Ishikawa (cell line): Measurements from ENCODE around the gene GLUL.

Experiments used
- CEBPB ChIP-seq: IDR thresholded peaks from 2 replicates; pipeline ENCODE4 v1.6.1; 2012
- CREB1 ChIP-seq: IDR thresholded peaks from 2 replicates; pipeline ENCODE4 v1.6.1; 2012; ENCODE audit warnings: low read depth
- EGR1 ChIP-seq: IDR thresholded peaks from 2 replicates; pipeline ENCODE4 v1.6.1; 2012
- EP300 ChIP-seq: IDR thresholded peaks from 2 replicates; pipeline ENCODE4 v1.6.1; 2012; ENCODE audit warnings: borderline replicate concordance
- FOXM1 ChIP-seq: IDR thresholded peaks from 2 replicates; pipeline ENCODE4 v1.6.1; 2012; ENCODE audit warnings: low read depth, borderline replicate concordance
- MAX ChIP-seq: IDR thresholded peaks from 2 replicates; pipeline ENCODE4 v1.6.1; 2012
- RAD21 ChIP-seq: IDR thresholded peaks from 2 replicates; pipeline ENCODE4 v1.6.1; 2012; ENCODE audit warnings: low read depth
- TAF1 ChIP-seq: IDR thresholded peaks from 2 replicates; pipeline ENCODE4 v1.6.1; 2012; ENCODE audit warnings: low read depth, mild to moderate bottlenecking
- TEAD4 ChIP-seq: IDR thresholded peaks from 2 replicates; pipeline ENCODE4 v1.6.1; 2012
- YY1 ChIP-seq: IDR thresholded peaks from 2 replicates; pipeline ENCODE4 v1.6.1; 2012; ENCODE audit warnings: low read depth
- ZBTB7A ChIP-seq: IDR thresholded peaks from 2 replicates; pipeline ENCODE4 v1.6.1; 2012; ENCODE audit warnings: low read depth
- TF ChIP-seq, protein P1 (sequence below): IDR thresholded peaks from 2 replicates; pipeline ENCODE4 v1.6.1; 2012; ENCODE audit warnings: low read depth, mild to moderate bottlenecking
- TF ChIP-seq, protein P2 (sequence below): IDR thresholded peaks from 2 replicates; pipeline ENCODE4 v1.6.1; 2012

- TF ChIP-seq CREB1 = no peak
- TF ChIP-seq, protein P1, sequence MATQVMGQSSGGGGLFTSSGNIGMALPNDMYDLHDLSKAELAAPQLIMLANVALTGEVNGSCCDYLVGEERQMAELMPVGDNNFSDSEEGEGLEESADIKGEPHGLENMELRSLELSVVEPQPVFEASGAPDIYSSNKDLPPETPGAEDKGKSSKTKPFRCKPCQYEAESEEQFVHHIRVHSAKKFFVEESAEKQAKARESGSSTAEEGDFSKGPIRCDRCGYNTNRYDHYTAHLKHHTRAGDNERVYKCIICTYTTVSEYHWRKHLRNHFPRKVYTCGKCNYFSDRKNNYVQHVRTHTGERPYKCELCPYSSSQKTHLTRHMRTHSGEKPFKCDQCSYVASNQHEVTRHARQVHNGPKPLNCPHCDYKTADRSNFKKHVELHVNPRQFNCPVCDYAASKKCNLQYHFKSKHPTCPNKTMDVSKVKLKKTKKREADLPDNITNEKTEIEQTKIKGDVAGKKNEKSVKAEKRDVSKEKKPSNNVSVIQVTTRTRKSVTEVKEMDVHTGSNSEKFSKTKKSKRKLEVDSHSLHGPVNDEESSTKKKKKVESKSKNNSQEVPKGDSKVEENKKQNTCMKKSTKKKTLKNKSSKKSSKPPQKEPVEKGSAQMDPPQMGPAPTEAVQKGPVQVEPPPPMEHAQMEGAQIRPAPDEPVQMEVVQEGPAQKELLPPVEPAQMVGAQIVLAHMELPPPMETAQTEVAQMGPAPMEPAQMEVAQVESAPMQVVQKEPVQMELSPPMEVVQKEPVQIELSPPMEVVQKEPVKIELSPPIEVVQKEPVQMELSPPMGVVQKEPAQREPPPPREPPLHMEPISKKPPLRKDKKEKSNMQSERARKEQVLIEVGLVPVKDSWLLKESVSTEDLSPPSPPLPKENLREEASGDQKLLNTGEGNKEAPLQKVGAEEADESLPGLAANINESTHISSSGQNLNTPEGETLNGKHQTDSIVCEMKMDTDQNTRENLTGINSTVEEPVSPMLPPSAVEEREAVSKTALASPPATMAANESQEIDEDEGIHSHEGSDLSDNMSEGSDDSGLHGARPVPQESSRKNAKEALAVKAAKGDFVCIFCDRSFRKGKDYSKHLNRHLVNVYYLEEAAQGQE = no peak
- no peak for TF ChIP-seq EP300
- no peak for TF ChIP-seq EGR1
- no peak for TF ChIP-seq YY1
- no peak for TF ChIP-seq FOXM1
- no peak for TF ChIP-seq TAF1
- no peak for TF ChIP-seq ZBTB7A
- TF ChIP-seq RAD21 = no peak
- TF ChIP-seq MAX = no peak
- TF ChIP-seq, protein P2, sequence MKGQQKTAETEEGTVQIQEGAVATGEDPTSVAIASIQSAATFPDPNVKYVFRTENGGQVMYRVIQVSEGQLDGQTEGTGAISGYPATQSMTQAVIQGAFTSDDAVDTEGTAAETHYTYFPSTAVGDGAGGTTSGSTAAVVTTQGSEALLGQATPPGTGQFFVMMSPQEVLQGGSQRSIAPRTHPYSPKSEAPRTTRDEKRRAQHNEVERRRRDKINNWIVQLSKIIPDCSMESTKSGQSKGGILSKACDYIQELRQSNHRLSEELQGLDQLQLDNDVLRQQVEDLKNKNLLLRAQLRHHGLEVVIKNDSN = no peak
- TF ChIP-seq TEAD4 = no peak
- TF ChIP-seq CEBPB = no peak
These were observed 44.6 kb downstream of the GLUL start for GRCh38 chr1:182347019-182347418.
